GM19099 (cell line): ENCODE results near the gene FAM186B.
A peak's percentile ranks its signal among the peaks of the same experiment; 100 is the strongest.

Source experiments
- POLR2A ChIP-seq: IDR thresholded peaks from 3 replicates; pipeline ENCODE4 v1.6.1; 2011; ENCODE audit warnings: low read depth; ENCODE audit not compliant: insufficient read length; ENCODE audit errors: extremely low read depth

Gene FAM186B

DNA sequence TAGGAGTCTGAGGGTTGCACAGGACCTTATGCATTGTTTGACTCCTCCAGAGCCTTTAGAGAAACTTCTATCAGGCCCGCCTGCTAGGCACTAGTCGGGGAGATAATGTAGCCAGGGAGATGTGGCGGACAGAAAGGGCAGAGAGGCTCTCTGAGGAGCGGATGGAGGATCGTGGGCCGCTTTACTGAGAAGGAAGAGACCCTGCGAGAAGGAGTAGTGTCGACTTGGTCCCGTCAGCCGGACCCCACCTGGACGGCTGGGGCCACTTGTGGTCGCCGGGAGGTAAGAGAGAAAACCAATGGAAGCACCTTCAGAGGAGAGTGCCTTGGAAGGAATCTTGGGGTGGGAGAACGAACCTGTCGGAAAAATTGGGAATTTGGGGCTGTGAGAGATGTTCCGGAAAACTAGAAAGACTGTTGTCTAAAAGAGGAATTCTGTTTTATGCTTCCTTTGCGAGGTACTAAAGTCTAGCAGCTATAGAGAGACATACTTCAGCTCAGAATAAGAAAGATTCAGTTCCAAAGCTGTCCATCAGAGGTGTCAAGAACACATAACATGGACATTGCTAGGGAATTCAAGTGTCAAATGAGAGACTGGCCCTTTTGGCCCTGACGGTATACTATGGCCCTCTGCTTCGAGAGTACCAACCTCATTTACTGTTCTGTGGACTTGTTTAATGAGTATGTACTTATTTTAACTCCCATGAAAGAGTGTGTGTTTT is 36.8 kb downstream of the FAM186B start:
- no peak for TF ChIP-seq POLR2A

DNA sequence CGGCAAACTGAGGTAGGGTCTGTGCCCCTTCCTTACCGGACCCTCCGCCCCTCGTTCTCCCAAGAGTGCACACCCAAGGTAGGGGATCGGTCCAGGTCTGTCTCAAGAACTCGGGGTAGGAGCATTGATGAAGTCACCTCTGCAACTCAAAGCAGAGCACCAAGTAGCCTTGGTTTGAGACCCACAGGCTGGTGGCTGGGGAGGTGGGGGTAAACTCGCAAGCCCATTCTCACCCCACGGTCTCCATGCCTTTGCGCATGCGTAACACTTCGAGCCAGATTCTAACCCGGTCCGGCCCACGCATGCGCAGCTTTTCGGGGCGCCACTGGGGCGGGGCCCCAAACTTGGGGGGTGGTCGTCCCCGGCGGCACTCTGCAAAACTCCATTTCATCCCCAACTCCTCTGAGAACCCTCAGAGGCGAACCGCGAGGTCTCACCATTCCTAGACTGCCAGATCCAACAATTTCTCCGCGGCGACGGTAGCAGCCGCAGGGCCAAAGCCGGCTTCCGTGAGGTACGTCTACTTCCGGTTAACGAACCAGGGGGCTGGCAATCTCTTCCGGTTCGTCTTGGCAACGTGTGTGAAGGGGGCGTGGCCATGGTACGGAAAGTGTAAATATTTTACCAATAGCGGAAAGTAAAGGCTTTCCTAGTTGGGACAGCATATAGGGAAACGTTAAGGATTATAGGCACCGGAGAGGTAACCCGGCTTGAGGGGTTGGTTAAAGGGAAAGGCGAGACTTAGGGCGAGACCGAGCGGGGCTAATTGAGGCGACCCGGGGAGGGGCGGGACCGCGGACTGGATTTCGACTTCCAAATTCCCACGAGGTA is 37.6 kb downstream of the FAM186B start, which contains the start of gene MCRS1:
Gene MCRS1, minus strand, starts transcription at position 532 of the 831 bp plus-strand sequence. CDS start 1,411 bp downstream, outside the sequence.
- TF ChIP-seq POLR2A, result peak; percentile 98

DNA sequence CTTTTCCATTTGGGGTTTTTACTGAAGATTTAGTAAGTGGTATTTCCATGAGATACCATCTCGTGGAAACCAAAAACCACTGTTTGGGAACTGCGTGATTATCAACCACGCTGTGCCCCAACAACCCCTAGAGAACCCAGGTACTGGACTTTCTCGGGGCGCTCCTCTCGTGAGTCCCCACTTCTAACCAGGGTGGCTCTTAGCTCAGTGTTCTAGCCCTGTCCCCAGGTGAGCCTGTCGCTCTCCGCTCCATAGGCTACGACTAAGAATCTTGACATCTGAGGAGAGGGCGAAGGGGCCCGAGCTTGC is 38.2 kb downstream of the FAM186B start:
- TF ChIP-seq POLR2A, result no peak

DNA sequence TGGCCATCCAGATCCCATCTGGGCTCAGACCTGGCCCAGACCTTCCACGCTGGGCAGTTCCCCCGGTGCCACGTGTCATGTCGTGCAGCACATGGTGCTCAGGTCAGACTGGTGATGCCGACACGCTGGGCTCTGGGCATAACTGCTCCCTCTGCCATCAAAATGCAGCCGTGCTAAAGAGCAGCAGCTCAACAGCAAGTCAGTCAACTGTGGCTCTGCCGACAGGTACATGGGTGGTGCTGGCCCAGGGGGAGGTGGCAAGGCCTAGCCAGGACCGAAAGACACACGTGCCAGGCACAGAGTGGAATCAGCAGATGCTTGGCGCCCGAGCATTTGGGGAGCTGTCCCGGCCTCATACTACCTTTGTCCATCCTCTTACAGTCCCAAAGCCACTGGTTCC is 39.1 kb downstream of the FAM186B start:
- TF ChIP-seq POLR2A, result no peak

DNA sequence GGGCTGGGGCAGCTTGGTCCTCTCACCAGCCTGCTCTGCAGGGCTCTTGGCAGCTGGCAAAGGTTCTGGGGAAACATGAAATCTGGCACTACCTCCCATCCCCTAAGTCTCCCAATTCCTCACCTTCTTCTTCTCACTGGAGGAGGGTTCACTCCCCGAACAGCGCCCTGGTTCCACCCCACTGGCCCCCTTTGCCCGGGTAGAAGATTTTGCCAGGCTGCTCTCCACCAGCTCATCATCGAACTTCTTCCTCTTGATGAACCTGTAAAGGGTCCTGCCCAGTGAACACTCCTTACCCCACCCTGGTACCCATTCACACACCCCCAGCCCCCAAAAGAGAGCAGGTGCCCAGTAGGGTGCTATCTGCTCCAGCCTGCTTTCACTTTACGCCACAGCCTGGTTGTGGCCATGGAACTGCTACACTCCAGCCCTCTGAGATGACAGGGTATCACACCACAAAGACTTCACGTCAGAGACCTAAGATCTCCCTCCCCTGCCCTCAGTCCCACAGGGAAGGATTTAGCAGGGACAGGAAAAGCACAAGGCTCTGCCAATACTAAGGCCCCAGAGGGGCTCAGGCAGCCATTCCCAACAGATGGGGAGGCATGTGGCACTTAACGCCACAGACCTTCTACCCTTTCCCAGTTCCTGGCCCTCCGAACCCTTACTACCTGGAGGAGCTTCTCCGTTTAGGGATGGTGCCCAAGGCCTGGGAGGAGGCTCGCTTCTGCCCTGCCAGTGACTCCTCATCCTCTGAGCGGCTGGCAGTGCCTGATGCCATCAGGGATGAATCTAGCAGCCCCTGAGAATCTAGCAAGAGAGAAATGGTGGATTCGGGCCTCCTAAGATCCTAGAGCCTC is 39.8 kb downstream of the FAM186B start:
- no peak for TF ChIP-seq POLR2A

DNA sequence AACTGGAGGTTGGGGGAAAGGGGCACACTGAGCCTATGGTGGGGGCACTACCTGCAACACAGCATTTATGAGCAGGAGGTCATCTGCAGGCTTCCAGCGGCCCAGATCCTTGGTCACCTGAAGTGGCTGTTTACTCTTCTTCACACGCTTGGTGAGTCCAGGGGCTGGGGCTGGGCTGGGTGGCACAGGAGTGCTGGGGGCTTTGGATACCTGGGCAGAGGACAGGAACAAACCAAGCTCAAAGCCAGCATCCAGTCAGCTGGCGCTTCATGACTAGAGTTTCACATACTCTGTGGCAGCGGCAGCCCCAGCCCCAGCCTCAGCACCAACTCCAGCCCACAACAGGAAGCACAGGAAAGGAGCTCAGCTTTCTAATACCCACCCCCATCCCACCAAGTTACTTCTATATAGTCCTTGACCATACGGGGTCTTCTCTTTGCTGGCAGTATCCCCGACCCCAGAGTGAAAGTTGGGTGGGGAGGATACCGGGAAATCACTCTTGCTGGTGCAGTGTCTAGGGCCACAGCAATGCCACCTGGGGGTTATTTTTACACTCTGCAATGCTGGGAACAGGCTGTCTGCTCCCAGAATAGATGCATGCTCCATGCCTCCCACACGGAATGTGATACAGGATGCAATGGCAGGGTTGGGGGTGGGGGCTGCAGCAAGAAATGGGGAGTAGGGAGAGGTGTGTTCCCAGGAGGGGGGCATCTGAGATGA is 40.6 kb downstream of the FAM186B start:
- TF ChIP-seq POLR2A, result no peak

DNA sequence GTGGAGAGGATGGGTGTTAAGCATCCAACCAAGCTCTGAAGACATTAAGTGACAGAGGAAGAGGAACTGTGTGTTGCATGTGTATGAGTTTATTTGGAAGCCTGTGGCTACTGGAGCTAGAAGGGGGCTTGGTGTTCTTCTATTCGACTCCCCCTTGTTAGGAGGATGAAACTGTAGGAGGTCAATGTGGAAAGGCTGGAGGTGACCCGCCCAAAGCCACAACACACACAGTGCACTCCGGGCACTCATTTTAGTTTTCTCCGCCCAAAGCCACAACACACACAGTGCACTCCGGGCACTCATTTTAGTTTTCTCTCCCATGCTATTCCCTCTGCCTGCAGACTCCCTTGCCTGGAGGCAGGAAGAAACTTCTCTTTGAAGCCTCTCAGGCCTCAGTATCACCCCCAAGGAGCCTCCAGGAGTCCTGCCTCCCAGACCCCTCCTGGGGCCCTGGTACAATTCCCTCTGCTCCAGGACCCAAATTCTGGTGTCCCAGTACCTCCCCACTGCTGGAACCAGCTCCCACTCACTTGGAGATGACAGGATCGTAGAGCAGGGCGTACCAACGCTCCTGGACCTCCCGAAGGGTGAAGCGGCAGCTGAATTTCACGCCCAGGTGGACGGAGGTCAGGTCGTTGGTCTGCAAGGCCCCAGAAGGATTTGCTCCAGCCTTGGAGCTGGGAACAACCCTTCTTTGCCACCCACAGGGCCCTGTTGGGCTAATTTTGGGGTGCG is 41.3 kb downstream of the FAM186B start:
- no peak for TF ChIP-seq POLR2A

DNA sequence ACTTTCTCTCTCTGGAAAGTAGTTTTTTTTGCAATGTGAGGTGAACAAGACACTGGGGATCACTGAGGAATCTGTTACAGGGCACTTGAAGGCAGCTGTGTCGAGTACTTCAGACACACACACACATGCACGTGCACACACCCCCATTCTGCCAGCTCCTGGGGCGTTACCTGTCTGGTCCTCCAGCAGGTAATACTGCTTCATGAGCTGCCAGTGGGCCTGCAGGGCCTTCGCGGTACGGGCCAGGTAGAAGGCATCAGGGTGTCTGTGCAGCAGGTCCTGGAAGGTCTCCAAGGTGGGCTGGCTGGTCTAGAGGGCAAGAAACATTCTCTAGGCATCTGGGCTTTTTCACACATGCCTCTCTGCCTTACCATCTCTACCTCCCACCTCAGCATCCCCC is 42.6 kb downstream of the FAM186B start:
- no peak for TF ChIP-seq POLR2A

DNA sequence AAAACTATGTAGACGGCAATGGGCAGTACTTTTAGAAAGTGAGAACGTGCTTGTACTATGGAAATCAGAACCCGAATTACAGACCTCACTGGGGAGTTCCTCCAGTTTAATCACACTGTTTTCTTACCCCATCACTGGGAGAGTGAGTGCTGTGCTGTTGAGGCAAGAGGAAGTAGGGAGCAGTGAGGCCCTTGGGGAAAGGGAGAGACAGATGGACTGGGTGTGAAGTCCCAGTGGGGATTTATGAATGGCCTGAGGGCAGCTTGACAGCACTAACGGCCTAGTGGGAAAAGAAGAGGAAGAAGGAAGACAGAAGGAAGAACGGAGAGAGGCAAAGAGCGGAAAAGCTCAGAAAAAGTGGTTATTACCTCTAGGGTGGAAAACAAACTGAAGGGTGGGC is 43.2 kb downstream of the FAM186B start:
- no peak for TF ChIP-seq POLR2A

DNA sequence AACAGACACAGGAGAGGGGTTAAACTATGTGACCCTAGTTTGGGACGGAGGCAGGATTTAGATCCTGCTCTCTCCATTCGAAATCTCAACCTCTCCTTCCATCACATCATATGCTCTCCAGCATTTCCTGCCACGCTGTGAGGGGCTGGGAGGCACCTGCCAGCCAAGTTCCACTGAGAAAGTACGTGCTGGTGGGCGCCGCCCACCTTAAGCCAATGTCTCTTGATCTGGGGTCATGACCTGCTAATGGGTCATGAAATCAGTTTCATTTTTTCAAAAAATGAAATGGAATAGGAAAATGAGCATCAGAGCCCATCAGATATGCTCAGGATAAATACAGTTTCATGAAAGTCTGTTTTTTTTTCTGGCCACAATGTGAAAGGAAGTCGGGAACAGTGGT is 44.7 kb downstream of the FAM186B start:
- TF ChIP-seq POLR2A, result no peak

DNA sequence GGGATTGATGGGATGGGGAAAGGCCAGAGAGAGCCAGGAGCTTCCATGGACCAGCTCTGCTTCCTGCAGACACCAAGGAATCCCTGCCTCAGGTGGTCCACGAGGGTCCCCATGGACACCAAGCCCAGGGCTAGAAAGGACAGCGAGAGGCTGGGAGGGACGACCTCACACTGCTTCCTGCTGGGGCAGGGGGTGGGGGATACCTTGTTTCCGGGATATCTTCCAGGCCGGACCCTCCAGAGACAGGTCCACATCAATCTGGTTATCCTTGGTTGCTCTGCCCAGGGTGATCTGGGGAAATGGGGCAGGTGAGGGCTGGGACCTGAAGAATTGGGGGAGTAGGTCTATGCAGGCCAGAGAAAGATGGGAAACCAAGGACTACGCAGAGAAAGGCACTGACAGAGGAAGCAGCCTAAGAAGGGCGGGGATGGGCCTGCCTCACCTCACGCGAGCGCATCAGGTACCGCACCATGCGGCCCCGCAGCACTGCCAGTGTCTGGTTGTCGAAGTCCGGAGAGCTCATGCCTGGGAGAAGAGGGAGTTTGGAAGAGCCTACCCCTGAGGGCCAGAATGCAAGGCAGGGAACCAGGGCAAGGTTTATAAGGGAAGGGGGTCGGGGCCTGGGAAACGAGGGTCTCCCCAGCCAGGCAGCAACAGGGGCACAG is 46.3 kb downstream of the FAM186B start:
- TF ChIP-seq POLR2A, result no peak

DNA sequence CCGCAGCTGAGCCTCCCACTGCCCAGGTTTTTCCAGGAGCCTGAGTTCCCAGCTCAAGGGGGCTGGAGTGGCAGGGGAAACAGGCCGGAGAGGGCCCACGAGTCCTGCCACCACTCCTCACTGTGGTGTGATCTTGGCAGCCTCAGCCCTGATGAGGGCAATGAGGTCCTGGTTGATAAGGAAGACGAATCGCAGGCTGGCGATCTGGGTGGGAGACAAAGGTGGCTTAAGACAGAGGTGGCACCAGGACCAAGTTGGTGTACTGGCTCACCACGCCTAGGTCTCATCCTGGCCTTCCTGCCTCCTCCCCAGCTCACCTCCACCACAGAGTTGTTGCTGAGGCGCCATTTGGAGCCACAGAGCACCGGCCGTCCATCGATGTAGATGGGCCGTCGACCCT is 46.9 kb downstream of the FAM186B start:
- no peak for TF ChIP-seq POLR2A

DNA sequence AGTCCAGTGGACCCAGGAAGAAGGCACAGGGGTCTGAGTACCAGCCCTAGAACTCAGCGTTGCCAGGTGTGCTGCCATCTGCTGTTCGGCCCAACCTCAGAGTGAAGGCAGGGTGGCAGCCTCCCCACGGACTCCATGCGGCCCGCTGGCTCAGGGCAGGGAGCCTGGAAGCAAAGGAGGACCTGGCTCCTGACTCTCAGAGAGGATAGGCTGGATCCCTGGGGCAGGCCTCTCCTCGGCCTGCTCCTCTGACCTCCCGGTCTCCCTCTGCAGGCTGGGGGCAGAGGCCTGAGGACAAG is 47.6 kb downstream of the FAM186B start:
- no peak for TF ChIP-seq POLR2A

DNA sequence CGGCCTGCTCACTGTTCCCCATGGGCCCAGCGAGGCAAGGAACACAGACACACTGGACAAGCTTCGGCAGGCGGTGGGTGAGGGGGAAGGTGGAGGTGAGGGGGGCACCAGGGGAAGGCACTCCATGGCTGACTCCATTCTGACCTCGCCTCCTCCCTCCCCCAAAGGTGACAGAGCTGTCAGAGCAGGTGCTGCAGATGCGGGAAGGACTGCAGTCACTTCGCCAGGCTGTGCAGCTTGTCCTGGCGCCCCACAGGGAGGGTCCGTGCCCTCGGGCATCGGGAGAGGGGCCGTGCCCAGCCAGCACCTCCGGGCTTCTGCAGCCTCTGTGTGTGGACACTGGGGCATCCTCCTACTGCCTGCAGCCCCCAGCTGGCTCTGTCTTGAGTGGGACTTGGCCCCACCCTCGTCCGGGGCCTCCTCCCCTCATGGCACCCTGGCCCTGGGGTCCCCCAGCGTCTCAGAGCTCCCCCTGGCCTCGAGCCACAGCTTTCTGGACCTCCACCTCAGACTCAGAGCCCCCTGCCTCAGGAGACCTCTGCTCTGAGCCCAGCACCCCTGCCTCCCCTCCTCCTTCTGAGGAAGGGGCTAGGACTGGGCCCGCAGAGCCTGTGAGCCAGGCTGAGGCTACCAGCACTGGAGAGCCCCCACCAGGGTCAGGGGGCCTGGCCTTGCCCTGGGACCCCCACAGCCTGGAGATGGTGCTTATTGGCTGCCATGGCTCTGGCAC is 48.1 kb downstream of the FAM186B start:
- no peak for TF ChIP-seq POLR2A
